Measurements from ENCODE around the gene MYO7A. TPM values are rescaled to one million over a fixed set of nuclear protein-coding genes. Genes with fewer than 3 reads are reported as not detected.

MYO7A gene
- total RNA-seq, 1 experiment from 2014 or later = 0.26 TPM

DNA sequence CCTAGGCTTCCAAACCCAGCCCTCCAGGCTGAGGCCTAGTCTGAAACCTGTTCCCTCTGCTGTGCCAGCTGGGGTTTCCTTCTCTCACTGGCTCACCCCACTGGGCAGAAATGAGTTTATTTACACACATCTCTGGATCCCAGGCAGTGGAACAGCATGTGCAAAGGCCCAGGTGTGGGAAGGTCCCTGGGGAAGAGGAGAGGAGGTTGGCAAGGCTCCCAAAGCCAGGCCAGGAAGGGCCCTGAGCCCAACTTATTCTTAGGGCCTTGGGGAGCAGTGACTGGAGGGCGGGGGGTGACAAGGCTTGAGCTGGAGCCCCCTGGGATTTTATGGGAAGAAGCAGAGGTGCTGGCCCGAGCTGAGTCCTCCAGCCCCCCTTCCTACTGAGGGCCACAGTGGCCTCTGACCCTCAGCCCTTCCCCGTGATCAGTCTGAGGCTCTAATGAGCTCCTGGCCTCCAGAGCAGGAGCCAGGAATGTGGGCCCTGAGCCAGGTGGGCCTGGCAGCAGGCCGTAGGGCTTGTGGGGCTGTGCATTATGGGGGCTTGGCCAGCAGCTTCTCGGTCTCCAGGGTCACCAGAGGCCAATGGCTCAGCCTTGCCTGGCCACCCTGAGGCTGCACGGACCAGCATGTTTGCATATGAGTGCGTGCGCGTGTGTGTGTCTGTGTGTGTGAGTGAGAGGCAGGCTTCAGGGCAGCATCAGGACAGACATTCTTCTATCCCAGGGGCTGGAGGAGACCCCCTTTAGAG lies 2.9 kb downstream of the MYO7A start:
- DNase-seq (ENCODE audit: unreplicated experiment) = no peak
- Mint-ChIP-seq H3K36me3 (ENCODE audit: insufficient read depth, unreplicated experiment) (no peaks in the 10 kb centered on the region), H3K4me1 (ENCODE audit: insufficient read depth, unreplicated experiment) (no peaks in the 10 kb centered on the region), H3K27ac (ENCODE audit: low read depth, unreplicated experiment) (no peak overlapping the region), H3K27me3 (ENCODE audit: insufficient read depth, unreplicated experiment) (peaks cover 11% of the 10 kb centered on the region), H3K4me3 (ENCODE audit: unreplicated experiment) (no peak overlapping the region), H3K9me3 (ENCODE audit: unreplicated experiment) (no peaks in the 10 kb centered on the region)
- CTCF ChIA-PET = interaction anchor here (0.9 to 5.4 kb wide), 3 partner anchors 16 to 84 kb away, joined by 3 to 52 read pairs (median 6); no protein-coding TSS in a partner anchor
- intact Hi-C loops (cut with micrococcal nuclease) = no loop called here
- no TSS peak for BruUV-seq (replicated peaks)
- TF ChIP-seq, protein P1, sequence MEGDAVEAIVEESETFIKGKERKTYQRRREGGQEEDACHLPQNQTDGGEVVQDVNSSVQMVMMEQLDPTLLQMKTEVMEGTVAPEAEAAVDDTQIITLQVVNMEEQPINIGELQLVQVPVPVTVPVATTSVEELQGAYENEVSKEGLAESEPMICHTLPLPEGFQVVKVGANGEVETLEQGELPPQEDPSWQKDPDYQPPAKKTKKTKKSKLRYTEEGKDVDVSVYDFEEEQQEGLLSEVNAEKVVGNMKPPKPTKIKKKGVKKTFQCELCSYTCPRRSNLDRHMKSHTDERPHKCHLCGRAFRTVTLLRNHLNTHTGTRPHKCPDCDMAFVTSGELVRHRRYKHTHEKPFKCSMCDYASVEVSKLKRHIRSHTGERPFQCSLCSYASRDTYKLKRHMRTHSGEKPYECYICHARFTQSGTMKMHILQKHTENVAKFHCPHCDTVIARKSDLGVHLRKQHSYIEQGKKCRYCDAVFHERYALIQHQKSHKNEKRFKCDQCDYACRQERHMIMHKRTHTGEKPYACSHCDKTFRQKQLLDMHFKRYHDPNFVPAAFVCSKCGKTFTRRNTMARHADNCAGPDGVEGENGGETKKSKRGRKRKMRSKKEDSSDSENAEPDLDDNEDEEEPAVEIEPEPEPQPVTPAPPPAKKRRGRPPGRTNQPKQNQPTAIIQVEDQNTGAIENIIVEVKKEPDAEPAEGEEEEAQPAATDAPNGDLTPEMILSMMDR (IDR thresholded peaks at IDR 0.05; ENCODE audit: unreplicated experiment) = no peak
- POLR2A ChIA-PET = interaction anchor here (0.5 kb wide), 1 partner anchor 338 kb away, joined by 4 read pairs; no protein-coding TSS in a partner anchor

GRCh38 chr11:77131560-77131959 lies 3.5 kb downstream of the MYO7A start:
- CTCF ChIA-PET = interaction anchor here (1.0 to 1.6 kb wide), 2 partner anchors 15 to 56 kb away, joined by 3 to 6 read pairs; no protein-coding TSS in a partner anchor
- no TSS peak for BruUV-seq (replicated peaks)
- intact Hi-C loops (cut with micrococcal nuclease) = no loop called here

DNA sequence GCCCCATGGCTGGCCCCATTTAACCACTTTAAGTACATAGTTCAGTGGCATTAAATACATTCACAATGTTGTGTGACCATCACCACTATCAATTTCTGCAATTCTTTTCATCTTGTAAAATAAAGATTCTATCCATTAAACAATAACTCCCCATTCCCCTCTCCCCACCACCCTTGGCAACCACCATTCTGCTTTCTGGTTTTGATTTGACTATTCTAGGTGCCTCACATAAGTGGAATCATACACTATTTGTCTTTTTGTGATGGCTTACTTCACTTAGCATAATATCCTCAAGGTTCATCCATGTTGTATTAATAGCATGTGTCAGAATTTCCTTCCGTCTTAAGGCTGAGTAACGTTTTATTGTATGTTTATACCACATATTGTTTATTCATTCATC lies 7.0 kb downstream of the MYO7A start:
- H3K4me3 Mint-ChIP-seq (ENCODE audit: unreplicated experiment) = no peak overlapping the region
- no peak for DNase-seq (ENCODE audit: unreplicated experiment)
- ChIA-PET CTCF (no interaction called here), POLR2A (no interaction called here)
- BruUV-seq (replicated peaks) = no TSS peak
- H3K27ac Mint-ChIP-seq (ENCODE audit: low read depth, unreplicated experiment) = no peak overlapping the region
- no peaks in the 10 kb centered on the region for H3K4me1 Mint-ChIP-seq (ENCODE audit: insufficient read depth, unreplicated experiment)
- H3K36me3 Mint-ChIP-seq (ENCODE audit: insufficient read depth, unreplicated experiment) = no peaks in the 10 kb centered on the region
- no peaks in the 10 kb centered on the region for H3K9me3 Mint-ChIP-seq (ENCODE audit: unreplicated experiment)
- intact Hi-C loops (cut with micrococcal nuclease) = no loop called here
- H3K27me3 Mint-ChIP-seq (ENCODE audit: insufficient read depth, unreplicated experiment) = no peaks in the 10 kb centered on the region
- TF ChIP-seq, protein P1 (IDR thresholded peaks at IDR 0.05; ENCODE audit: unreplicated experiment) = no peak

More at GRCh38 chr11:77131560-77131959, 3.5 kb downstream of the MYO7A start:
- TF ChIP-seq, protein P1 (IDR thresholded peaks at IDR 0.05; ENCODE audit: unreplicated experiment) = no peak
- Mint-ChIP-seq H3K4me1 (ENCODE audit: insufficient read depth, unreplicated experiment) (no peaks in the 10 kb centered on the region), H3K27ac (ENCODE audit: low read depth, unreplicated experiment) (no peak overlapping the region), H3K36me3 (ENCODE audit: insufficient read depth, unreplicated experiment) (no peaks in the 10 kb centered on the region), H3K4me3 (ENCODE audit: unreplicated experiment) (no peak overlapping the region), H3K9me3 (ENCODE audit: unreplicated experiment) (no peaks in the 10 kb centered on the region), H3K27me3 (ENCODE audit: insufficient read depth, unreplicated experiment) (peaks cover 11% of the 10 kb centered on the region)
- DNase-seq (ENCODE audit: unreplicated experiment) = no peak
- POLR2A ChIA-PET = no interaction called here

DNA sequence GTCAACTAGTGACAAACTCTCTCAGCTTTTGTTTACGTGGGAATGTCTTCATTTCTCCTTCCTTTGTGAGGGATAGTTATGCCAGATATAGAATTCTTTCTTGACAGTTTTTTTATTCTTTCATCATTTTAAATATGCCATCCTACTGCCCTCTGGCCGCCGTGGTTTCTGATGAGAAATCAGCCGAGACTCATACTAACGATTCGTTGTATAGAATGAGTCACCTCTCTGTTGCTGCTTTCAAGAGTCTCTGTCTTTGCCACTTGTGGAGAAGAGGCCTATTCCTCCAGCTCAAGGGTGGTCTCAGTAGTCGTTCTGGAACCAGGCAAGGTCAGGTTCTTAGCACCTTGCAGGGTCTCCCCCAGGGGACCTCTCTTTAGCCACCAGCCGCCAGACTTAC lies 8.0 kb downstream of the MYO7A start:
- Mint-ChIP-seq H3K9me3 (ENCODE audit: unreplicated experiment) (no peaks in the 10 kb centered on the region), H3K27me3 (ENCODE audit: insufficient read depth, unreplicated experiment) (no peaks in the 10 kb centered on the region), H3K4me3 (ENCODE audit: unreplicated experiment) (no peak overlapping the region), H3K4me1 (ENCODE audit: insufficient read depth, unreplicated experiment) (no peaks in the 10 kb centered on the region), H3K36me3 (ENCODE audit: insufficient read depth, unreplicated experiment) (no peaks in the 10 kb centered on the region), H3K27ac (ENCODE audit: low read depth, unreplicated experiment) (no peak overlapping the region)
- ChIA-PET CTCF (interaction anchor here (0.6 to 1.8 kb wide), 3 partner anchors 9 to 52 kb away, joined by 3 to 4 read pairs (median 3); no protein-coding TSS in a partner anchor), POLR2A (no interaction called here)
- intact Hi-C loops (cut with micrococcal nuclease) = no loop called here
- peak; percentile 43 for DNase-seq (ENCODE audit: unreplicated experiment)
- TF ChIP-seq, protein P1 (IDR thresholded peaks at IDR 0.05; ENCODE audit: unreplicated experiment) = no peak
- no TSS peak for BruUV-seq (replicated peaks)

All from MCF 10A (cell line).